ENCODE measurements around the gene ZNF280C. TPM values are rescaled to one million over a fixed set of nuclear protein-coding genes. Genes with fewer than 3 reads are reported as not detected.
A peak's percentile ranks its signal among the peaks of the same experiment; 100 is the strongest.

The ZNF280C gene
- total and polyA plus RNA-seq, 2 experiments from 2014 or later = 3.2 to 7.3 TPM

DNA sequence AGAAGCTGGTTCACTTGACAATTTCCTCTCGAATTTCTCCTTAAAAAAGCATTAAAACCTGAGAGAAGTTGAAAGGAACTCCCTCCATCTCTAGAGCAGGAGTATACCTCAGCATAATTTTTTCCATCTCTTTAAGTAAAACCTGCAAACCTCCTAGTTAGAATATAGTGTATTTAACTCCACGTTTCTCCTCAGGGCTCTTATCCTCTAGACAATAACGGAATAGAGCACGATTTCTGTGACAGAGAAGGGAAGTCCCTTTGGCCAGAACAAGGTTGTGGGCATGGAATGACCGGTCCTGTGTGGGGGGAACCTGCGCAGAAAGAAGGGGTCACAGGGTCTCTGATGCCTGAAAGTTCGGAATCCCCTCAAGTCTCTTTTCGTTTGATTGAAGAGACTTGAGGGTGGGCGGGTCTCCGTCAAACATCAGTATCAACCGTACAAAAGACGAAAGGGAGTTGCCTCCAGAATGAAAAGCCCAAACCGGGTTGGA lies 697 bp downstream of the ZNF280C start:
- H3K27ac ChIP-seq = peak overlapping the region; percentile 90
- TF ChIP-seq, protein P1, sequence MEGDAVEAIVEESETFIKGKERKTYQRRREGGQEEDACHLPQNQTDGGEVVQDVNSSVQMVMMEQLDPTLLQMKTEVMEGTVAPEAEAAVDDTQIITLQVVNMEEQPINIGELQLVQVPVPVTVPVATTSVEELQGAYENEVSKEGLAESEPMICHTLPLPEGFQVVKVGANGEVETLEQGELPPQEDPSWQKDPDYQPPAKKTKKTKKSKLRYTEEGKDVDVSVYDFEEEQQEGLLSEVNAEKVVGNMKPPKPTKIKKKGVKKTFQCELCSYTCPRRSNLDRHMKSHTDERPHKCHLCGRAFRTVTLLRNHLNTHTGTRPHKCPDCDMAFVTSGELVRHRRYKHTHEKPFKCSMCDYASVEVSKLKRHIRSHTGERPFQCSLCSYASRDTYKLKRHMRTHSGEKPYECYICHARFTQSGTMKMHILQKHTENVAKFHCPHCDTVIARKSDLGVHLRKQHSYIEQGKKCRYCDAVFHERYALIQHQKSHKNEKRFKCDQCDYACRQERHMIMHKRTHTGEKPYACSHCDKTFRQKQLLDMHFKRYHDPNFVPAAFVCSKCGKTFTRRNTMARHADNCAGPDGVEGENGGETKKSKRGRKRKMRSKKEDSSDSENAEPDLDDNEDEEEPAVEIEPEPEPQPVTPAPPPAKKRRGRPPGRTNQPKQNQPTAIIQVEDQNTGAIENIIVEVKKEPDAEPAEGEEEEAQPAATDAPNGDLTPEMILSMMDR (IDR thresholded peaks at IDR 0.05; ENCODE audit: poor library complexity) = no peak
- no peak for TF ChIP-seq EZH2phosphoT487 (IDR thresholded peaks at IDR 0.05; ENCODE audit: low read depth, severe bottlenecking, unreplicated experiment)
- no peak for TF ChIP-seq EZH2 (IDR thresholded peaks at IDR 0.05; ENCODE audit: borderline replicate concordance)
- DNase-seq (ENCODE audit: low spot score) = no peak
- peak overlapping the region; percentile 39 for H2AFZ ChIP-seq
- 40% methylated on average over 13 of the region's 13 CpGs for WGBS (ENCODE audit: low lambda C conversion rate, missing lambda C conversion rate)
- peak overlapping the region; percentile 77 for H3K4me2 ChIP-seq
- no peaks in the 10 kb centered on the region for H3K27me3 ChIP-seq
- H3K4me3 ChIP-seq = peak overlapping the region; percentile 27
- H3K79me2 ChIP-seq = peaks cover 37% of the 10 kb centered on the region
- H3K9me3 ChIP-seq (ENCODE audit: low read depth) = no peaks in the 10 kb centered on the region
- peaks cover 4% of the 10 kb centered on the region for H3K4me1 ChIP-seq (ENCODE audit: insufficient read depth)
- no peaks in the 10 kb centered on the region for H3K9me2 ChIP-seq (replicated peaks; ENCODE audit: insufficient read depth)
- peaks cover 3% of the 10 kb centered on the region for H4K20me1 ChIP-seq (ENCODE audit: insufficient read depth, poor library complexity, severe bottlenecking)
- no peaks in the 10 kb centered on the region for H3K36me3 ChIP-seq (replicated peaks; ENCODE audit: insufficient read depth, low read depth)

DNA sequence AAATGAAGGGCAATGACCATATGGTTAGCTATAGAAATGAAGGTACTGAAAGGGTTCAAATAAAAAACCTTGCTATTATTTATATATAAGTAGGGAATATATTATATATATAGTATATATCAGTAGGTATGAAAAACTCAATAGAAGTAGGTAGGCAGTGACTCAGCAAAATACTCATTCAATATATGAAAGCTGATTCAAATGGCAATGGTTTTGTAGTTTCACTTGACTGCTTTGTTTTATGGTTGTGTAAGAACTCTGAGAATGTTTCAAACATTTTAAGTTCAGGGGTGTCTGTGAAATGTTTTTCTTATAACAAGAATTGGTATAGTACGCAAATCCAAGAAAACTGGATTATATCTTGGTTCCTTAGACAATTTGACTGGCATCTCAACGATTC lies 4.1 kb downstream of the ZNF280C start:
- WGBS (ENCODE audit: low lambda C conversion rate, missing lambda C conversion rate) = 71% methylated on average over 2 of the region's 2 CpGs
- H4K20me1 ChIP-seq (ENCODE audit: insufficient read depth, poor library complexity, severe bottlenecking) = peaks cover 3% of the 10 kb centered on the region
- H3K4me2 ChIP-seq = no peak overlapping the region
- no peaks in the 10 kb centered on the region for H3K9me2 ChIP-seq (replicated peaks; ENCODE audit: insufficient read depth)
- no peak for DNase-seq (ENCODE audit: low spot score)
- H2AFZ ChIP-seq = no peak overlapping the region
- peaks cover 4% of the 10 kb centered on the region for H3K4me1 ChIP-seq (ENCODE audit: insufficient read depth)
- H3K36me3 ChIP-seq (replicated peaks; ENCODE audit: insufficient read depth, low read depth) = no peaks in the 10 kb centered on the region
- H3K27me3 ChIP-seq = no peaks in the 10 kb centered on the region
- H3K9me3 ChIP-seq (ENCODE audit: low read depth) = no peaks in the 10 kb centered on the region
- TF ChIP-seq EZH2 (IDR thresholded peaks at IDR 0.05; ENCODE audit: borderline replicate concordance) (no peak), EZH2phosphoT487 (IDR thresholded peaks at IDR 0.05; ENCODE audit: low read depth, severe bottlenecking, unreplicated experiment) (no peak)
- TF ChIP-seq, protein P1 (IDR thresholded peaks at IDR 0.05; ENCODE audit: poor library complexity) = no peak
- no peak overlapping the region for H3K27ac ChIP-seq
- peaks cover 43% of the 10 kb centered on the region for H3K79me2 ChIP-seq
- no peak overlapping the region for H3K4me3 ChIP-seq

DNA sequence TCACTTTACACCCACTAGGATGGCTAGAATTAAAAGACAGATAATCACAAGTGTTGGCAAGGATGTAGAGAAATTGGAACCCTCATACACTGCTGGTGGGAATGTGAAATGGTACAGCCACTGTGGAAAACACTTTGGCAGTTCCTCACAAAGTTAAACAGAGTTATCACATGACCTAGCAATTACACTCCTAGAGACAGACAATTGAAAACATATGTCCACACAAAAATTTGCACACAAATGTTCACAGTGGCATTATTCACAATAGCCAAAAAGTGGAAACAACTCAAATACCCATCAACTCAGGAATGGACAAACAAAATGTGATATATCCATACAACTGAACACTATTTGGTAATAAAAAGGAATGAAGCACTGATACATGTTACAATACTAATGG lies 5.7 kb downstream of the ZNF280C start:
- Histone ChIP-seq H2AFZ (no peak overlapping the region), H3K4me2 (no peak overlapping the region), H3K79me2 (peaks cover 43% of the 10 kb centered on the region)

More for the DNA sequence above, 5.7 kb downstream of the ZNF280C start:
- Histone ChIP-seq H3K27me3 (no peaks in the 10 kb centered on the region), H3K4me1 (ENCODE audit: insufficient read depth) (peaks cover 4% of the 10 kb centered on the region), H4K20me1 (ENCODE audit: insufficient read depth, poor library complexity, severe bottlenecking) (peaks cover 3% of the 10 kb centered on the region), H3K9me3 (ENCODE audit: low read depth) (no peaks in the 10 kb centered on the region), H3K4me3 (no peak overlapping the region), H3K27ac (no peak overlapping the region), H3K9me2 (replicated peaks; ENCODE audit: insufficient read depth) (no peaks in the 10 kb centered on the region), H3K36me3 (replicated peaks; ENCODE audit: insufficient read depth, low read depth) (no peaks in the 10 kb centered on the region)
- no peak for TF ChIP-seq EZH2phosphoT487 (IDR thresholded peaks at IDR 0.05; ENCODE audit: low read depth, severe bottlenecking, unreplicated experiment)
- no peak for TF ChIP-seq EZH2 (IDR thresholded peaks at IDR 0.05; ENCODE audit: borderline replicate concordance)
- TF ChIP-seq, protein P1 (IDR thresholded peaks at IDR 0.05; ENCODE audit: poor library complexity) = no peak
- no peak for DNase-seq (ENCODE audit: low spot score)
